CD4-positive, alpha-beta T cell (primary cell): ENCODE data around the gene ALDOA. TPM values are rescaled to one million over a fixed set of nuclear protein-coding genes. Genes with fewer than 3 reads are reported as not detected.
A peak's percentile ranks its signal among the peaks of the same experiment; 100 is the strongest.

Source experiments
- ATAC-seq: fragments of 200-7000 bp; cut with Tn5 transposase; one replicate; pipeline ENCODE4 v1.10.0; 2022; ENCODE audit warnings: mild to moderate bottlenecking; ENCODE audit not compliant: poor library complexity
- CTCF ChIA-PET: fragments of 350-600 bp; sonication (Branson Sonifier 250); formaldehyde crosslinking; loops from one replicate; lab custom pipeline; 2021; ENCODE audit warnings: antibody characterized with exemption, inconsistent platforms; lab: Charles Lee
- POLR2A ChIA-PET: fragments of 350-600 bp; sonication (Branson Sonifier 250); formaldehyde crosslinking; loops from one replicate; lab custom pipeline; 2021; ENCODE audit warnings: antibody characterized with exemption, inconsistent platforms; lab: Charles Lee
- DNase-seq, 14 experiments: peaks; one replicate each; pipeline ENCODE4 v3.0.0-alpha.2; 2013 to 2020; ENCODE audit warnings: mixed read lengths in 2 of 14
- H3K27ac ChIP-seq, 2 donors: one replicate each; pipeline versions ENCODE4 v1.5.1 to v1.7.0; 2013; ENCODE audit warnings: low read length in 2 of 2, low read depth in 1 of 2, mild to moderate bottlenecking in 1 of 2
- H3K27me3 ChIP-seq, 2 experiments: 1 replicate in 1 of 2; 2 replicates in 1 of 2; pipeline versions ENCODE4 v1.6.1 to v1.7.0; 2013; ENCODE audit warnings: low read length in 2 of 2, control low read depth in 1 of 2, mild to moderate bottlenecking in 1 of 2, moderate library complexity in 1 of 2; ENCODE audit not compliant: insufficient read depth in 2 of 2, control insufficient read depth in 1 of 2
- H3K36me3 ChIP-seq: one replicate; pipeline ENCODE4 v1.6.1; 2013; ENCODE audit warnings: low read length, control low read depth; ENCODE audit not compliant: insufficient read depth
- H3K4me1 ChIP-seq: one replicate; pipeline ENCODE4 v1.6.1; 2013; ENCODE audit warnings: low read length, control low read depth; ENCODE audit not compliant: insufficient read depth
- H3K4me3 ChIP-seq: one replicate; pipeline ENCODE4 v1.5.1; 2013; ENCODE audit warnings: mild to moderate bottlenecking, low read length, moderate library complexity
- H3K9me3 ChIP-seq, 2 experiments: 1 replicate in 1 of 2; 2 replicates in 1 of 2; pipeline versions ENCODE4 v1.6.1 to v1.7.0; 2013; ENCODE audit warnings: low read length in 2 of 2, mild to moderate bottlenecking in 2 of 2, control low read depth in 1 of 2, moderate library complexity in 1 of 2; ENCODE audit not compliant: control insufficient read depth in 1 of 2, insufficient read depth in 1 of 2
- H3K27ac Mint-ChIP-seq: one replicate; pipeline ENCODE4 v1.8.0; 2020; ENCODE audit warnings: mixed read lengths
- H3K27me3 Mint-ChIP-seq: one replicate; pipeline ENCODE4 v1.8.0; 2021; ENCODE audit warnings: mixed read lengths
- H3K36me3 Mint-ChIP-seq: one replicate; pipeline ENCODE4 v1.8.0; 2021; ENCODE audit warnings: low read depth, mixed read lengths
- H3K4me1 Mint-ChIP-seq: one replicate; pipeline ENCODE4 v1.8.0; 2021; ENCODE audit warnings: low read depth, mixed read lengths
- H3K4me3 Mint-ChIP-seq: one replicate; pipeline ENCODE4 v1.8.0; 2020; ENCODE audit warnings: mild to moderate bottlenecking, mixed read lengths
- H3K9me3 Mint-ChIP-seq: one replicate; pipeline ENCODE4 v1.8.0; 2020; ENCODE audit warnings: mixed read lengths
- intact Hi-C, 2 experiments: fragments of 100-400 bp; cut with DNase I in 1 of 2; cut with micrococcal nuclease in 1 of 2; formaldehyde crosslinking; loops; one replicate each; pipeline versions ENCODE4 v1.15.1 to v1.9.0; 2023 to 2025; cut with DNase I, micrococcal nuclease
- total RNA-seq, 174 experiments: library from RNA in 2 of 174; stranded (reverse) in 2 of 174; gene quantifications; one replicate each; pipeline ENCODE4 v1.2.3 and lab custom pipeline; 2021 to 2026
- TF ChIP-seq, protein P1 (sequence below): fragments of 200-600 bp; IDR thresholded peaks from one replicate; pipeline ENCODE4 v1.8.0; 2022; ENCODE audit warnings: antibody characterized with exemption, mild to moderate bottlenecking

ALDOA gene
- total RNA-seq, 2 experiments from 2014 or later: 390 to 396 TPM

DNA sequence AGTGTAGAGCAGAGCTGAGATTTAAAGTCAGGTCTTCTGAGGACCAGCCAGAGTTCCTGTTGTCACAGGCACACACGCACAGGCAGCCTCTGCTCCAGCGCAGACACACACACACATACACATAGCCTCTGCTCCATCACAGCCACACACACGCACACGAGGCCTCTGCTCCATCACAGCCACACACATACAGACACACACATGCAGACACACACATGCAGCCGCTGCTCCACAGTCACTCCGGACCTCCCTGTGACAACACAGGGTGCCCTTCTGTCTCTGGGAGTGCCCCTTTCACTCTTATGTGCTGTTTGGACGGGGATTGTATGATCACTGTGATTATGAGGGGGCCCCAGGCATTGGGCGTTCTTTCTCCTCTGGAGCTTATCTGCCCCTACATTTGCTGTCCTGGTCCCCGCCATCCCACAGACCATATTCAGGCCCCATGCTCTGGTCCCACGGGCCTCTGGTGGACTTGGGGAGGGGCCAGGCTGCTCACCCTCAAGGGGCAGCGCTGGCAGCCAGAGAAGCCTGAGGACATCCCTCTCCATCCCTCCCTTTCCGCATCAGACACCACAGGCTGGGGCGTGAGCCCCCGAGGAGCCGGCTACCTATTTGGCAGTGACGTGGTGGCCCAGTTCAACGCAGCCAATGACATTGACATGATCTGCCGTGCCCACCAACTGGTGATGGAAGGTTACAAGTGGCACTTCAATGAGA lies 18.7 kb downstream of the ALDOA start:
- H3K27me3 Mint-ChIP-seq: no peaks in the 10 kb centered on the region
- Histone ChIP-seq H3K27ac (no peak overlapping the region), H3K9me3 (peaks cover 0 to 3% of the 10 kb centered on the region in 2 experiments), H3K27me3 (no peaks in the 10 kb centered on the region), H3K36me3 (peaks cover 56% of the 10 kb centered on the region), H3K4me3 (no peak overlapping the region), H3K4me1 (peaks cover 3% of the 10 kb centered on the region)
- DNase-seq (no peak), ATAC-seq (peak; percentile 14)
- peaks cover 10% of the 10 kb centered on the region for H3K4me1 Mint-ChIP-seq
- ChIA-PET CTCF (no interaction called here), POLR2A (interaction anchor here (1.0 kb wide), 1 partner anchor 9 kb away, joined by 3 read pairs; no protein-coding TSS in a partner anchor)
- no peak overlapping the region for H3K4me3 Mint-ChIP-seq
- intact Hi-C loops: no loop called here
- H3K27ac Mint-ChIP-seq: no peak overlapping the region
- H3K9me3 Mint-ChIP-seq: no peaks in the 10 kb centered on the region
- TF ChIP-seq, protein P1, sequence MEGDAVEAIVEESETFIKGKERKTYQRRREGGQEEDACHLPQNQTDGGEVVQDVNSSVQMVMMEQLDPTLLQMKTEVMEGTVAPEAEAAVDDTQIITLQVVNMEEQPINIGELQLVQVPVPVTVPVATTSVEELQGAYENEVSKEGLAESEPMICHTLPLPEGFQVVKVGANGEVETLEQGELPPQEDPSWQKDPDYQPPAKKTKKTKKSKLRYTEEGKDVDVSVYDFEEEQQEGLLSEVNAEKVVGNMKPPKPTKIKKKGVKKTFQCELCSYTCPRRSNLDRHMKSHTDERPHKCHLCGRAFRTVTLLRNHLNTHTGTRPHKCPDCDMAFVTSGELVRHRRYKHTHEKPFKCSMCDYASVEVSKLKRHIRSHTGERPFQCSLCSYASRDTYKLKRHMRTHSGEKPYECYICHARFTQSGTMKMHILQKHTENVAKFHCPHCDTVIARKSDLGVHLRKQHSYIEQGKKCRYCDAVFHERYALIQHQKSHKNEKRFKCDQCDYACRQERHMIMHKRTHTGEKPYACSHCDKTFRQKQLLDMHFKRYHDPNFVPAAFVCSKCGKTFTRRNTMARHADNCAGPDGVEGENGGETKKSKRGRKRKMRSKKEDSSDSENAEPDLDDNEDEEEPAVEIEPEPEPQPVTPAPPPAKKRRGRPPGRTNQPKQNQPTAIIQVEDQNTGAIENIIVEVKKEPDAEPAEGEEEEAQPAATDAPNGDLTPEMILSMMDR: no peak
- H3K36me3 Mint-ChIP-seq: peaks cover 53% of the 10 kb centered on the region

DNA sequence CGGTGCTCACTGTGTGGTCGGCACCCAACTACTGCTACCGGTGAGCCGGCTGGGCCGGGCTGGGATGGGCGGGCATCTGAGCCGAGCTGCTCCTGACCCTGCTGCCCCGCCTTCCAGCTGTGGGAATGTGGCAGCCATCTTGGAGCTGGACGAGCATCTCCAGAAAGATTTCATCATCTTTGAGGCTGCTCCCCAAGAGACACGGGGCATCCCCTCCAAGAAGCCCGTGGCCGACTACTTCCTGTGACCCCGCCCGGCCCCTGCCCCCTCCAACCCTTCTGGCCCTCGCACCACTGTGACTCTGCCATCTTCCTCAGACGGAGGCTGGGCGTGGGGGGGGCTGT lies 19.2 kb downstream of the ALDOA start:
- no peak overlapping the region for H3K27ac ChIP-seq
- no peaks in the 10 kb centered on the region for H3K27me3 Mint-ChIP-seq
- peaks cover 8% of the 10 kb centered on the region for H3K4me1 ChIP-seq
- peaks cover 48% of the 10 kb centered on the region for H3K36me3 Mint-ChIP-seq
- H3K4me3 ChIP-seq: no peak overlapping the region
- H3K36me3 ChIP-seq: peaks cover 51% of the 10 kb centered on the region
- no peak for DNase-seq
- peaks cover 0 to 3% of the 10 kb centered on the region in 2 experiments for H3K9me3 ChIP-seq
- TF ChIP-seq, protein P1: no peak
- H3K4me3 Mint-ChIP-seq: no peak overlapping the region
- ChIA-PET POLR2A (interaction anchor here (1.0 kb wide), 1 partner anchor 9 kb away, joined by 3 read pairs; no protein-coding TSS in a partner anchor), CTCF (no interaction called here)
- H3K27me3 ChIP-seq: no peaks in the 10 kb centered on the region
- H3K27ac Mint-ChIP-seq: no peak overlapping the region
- H3K4me1 Mint-ChIP-seq: peaks cover 12% of the 10 kb centered on the region
- ATAC-seq: no peak
- intact Hi-C loops: no loop called here
- no peaks in the 10 kb centered on the region for H3K9me3 Mint-ChIP-seq

DNA sequence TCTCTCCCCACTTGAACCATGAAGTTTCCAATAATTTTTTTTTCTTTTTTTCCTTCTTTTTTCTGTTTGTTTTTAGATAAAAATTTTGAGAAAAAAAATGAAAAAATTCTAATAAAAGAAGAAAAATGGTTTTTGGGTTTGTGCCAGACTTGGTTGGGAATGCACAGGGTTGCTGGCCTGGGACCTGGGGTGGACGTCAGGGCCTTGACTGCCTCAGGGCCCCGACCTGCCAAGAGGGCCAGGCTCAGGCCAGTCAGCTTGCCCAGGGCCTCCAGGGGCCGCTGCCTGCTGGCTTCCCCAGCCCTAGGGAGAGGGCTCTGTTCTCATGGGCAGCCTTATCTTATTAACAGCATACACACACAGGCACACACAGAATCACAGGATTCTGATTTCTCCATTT lies 19.7 kb downstream of the ALDOA start:
- CTCF ChIA-PET: no interaction called here

More for the DNA sequence above, 19.7 kb downstream of the ALDOA start:
- Mint-ChIP-seq H3K27ac (no peak overlapping the region), H3K27me3 (no peaks in the 10 kb centered on the region), H3K4me1 (peaks cover 17% of the 10 kb centered on the region), H3K4me3 (no peak overlapping the region), H3K9me3 (no peaks in the 10 kb centered on the region), H3K36me3 (peaks cover 50% of the 10 kb centered on the region)
- peaks cover 0 to 3% of the 10 kb centered on the region in 2 experiments for H3K9me3 ChIP-seq
- peaks cover 13% of the 10 kb centered on the region for H3K4me1 ChIP-seq
- intact Hi-C loops: no loop called here
- no peak for ATAC-seq
- peaks cover 50% of the 10 kb centered on the region for H3K36me3 ChIP-seq
- no peaks in the 10 kb centered on the region for H3K27me3 ChIP-seq
- no peak overlapping the region for H3K4me3 ChIP-seq
- TF ChIP-seq, protein P1: no peak
- DNase-seq: no peak
- no peak overlapping the region for H3K27ac ChIP-seq
- POLR2A ChIA-PET: interaction anchor here (1.0 kb wide), 1 partner anchor 8 kb away, joined by 3 read pairs; no protein-coding TSS in a partner anchor
